ENCODE measurements around the gene SAMD3. TPM values are rescaled to one million over a fixed set of nuclear protein-coding genes. Genes with fewer than 3 reads are reported as not detected.
"Not testable (repeated sequence)": the region's sequence is repeated elsewhere in the genome, so short reads cannot be mapped to it uniquely, and the experiment has no call there.

Gene SAMD3
- total RNA-seq, 1 experiment from 2014 or later: not detected

DNA sequence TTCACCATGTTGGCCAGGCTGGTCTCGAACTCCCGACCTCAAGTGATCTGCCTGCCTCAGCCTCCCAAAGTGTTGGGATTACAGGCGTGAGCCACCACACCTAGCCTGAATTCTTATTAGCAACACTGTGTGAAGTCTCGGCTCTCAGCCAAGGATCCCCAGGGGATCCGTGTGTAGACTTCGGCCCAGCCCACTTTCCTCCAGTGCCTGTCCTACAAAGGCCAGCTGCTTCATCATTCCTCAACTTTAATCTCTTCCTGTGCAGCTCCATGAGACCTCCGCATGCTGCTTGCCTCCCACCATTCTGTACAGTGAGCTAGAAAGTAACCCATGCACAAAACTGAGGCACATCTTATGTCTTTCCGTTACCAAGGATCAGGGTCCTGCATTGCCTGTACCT, 71.8 kb downstream of the SAMD3 start:
- ChIA-PET POLR2A (no interaction called here), CTCF (no interaction called here)
- no TSS peak for BruUV-seq (replicated peaks)
- Histone ChIP-seq H3K36me3 (ENCODE audit: control insufficient read depth, insufficient read depth, low read length) (no peaks in the 10 kb centered on the region), H3K27me3 (ENCODE audit: control insufficient read depth, insufficient read depth, low read length) (no peaks in the 10 kb centered on the region), H3K27ac (ENCODE audit: low read length) (no peak overlapping the region), H3K9me3 (ENCODE audit: control insufficient read depth, insufficient read depth, low read depth, low read length) (no peaks in the 10 kb centered on the region), H3K4me3 (ENCODE audit: low read depth in 2 of 2, low read length in 2 of 2) (no peak overlapping the region), H3K4me1 (ENCODE audit: control insufficient read depth, insufficient read depth, low read length) (no peaks in the 10 kb centered on the region)
- in situ Hi-C loops (cut with HindIII; ENCODE audit: low pct_unique_long_range_greater_than_20kb, low sequenced_read_pairs): no loop called here
- intact Hi-C loops (cut with micrococcal nuclease; ENCODE audit: unreplicated experiment): no loop called here
- no peak for DNase-seq (ENCODE audit: low read depth, low spot score)
- TF ChIP-seq POLR2AphosphoS5 (IDR thresholded peaks at IDR 0.05; ENCODE audit: low read depth, low read length) (no peak), TCF7L2 (IDR thresholded peaks at IDR 0.05; ENCODE audit: low read depth, low read length) (no peak), SIN3A (IDR thresholded peaks at IDR 0.05; ENCODE audit: borderline replicate concordance, insufficient read depth, low read depth, low read length) (no peak)
- TF ChIP-seq, protein P1, sequence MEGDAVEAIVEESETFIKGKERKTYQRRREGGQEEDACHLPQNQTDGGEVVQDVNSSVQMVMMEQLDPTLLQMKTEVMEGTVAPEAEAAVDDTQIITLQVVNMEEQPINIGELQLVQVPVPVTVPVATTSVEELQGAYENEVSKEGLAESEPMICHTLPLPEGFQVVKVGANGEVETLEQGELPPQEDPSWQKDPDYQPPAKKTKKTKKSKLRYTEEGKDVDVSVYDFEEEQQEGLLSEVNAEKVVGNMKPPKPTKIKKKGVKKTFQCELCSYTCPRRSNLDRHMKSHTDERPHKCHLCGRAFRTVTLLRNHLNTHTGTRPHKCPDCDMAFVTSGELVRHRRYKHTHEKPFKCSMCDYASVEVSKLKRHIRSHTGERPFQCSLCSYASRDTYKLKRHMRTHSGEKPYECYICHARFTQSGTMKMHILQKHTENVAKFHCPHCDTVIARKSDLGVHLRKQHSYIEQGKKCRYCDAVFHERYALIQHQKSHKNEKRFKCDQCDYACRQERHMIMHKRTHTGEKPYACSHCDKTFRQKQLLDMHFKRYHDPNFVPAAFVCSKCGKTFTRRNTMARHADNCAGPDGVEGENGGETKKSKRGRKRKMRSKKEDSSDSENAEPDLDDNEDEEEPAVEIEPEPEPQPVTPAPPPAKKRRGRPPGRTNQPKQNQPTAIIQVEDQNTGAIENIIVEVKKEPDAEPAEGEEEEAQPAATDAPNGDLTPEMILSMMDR (IDR thresholded peaks at IDR 0.05): no peak
- TF ChIP-seq, protein P2, sequence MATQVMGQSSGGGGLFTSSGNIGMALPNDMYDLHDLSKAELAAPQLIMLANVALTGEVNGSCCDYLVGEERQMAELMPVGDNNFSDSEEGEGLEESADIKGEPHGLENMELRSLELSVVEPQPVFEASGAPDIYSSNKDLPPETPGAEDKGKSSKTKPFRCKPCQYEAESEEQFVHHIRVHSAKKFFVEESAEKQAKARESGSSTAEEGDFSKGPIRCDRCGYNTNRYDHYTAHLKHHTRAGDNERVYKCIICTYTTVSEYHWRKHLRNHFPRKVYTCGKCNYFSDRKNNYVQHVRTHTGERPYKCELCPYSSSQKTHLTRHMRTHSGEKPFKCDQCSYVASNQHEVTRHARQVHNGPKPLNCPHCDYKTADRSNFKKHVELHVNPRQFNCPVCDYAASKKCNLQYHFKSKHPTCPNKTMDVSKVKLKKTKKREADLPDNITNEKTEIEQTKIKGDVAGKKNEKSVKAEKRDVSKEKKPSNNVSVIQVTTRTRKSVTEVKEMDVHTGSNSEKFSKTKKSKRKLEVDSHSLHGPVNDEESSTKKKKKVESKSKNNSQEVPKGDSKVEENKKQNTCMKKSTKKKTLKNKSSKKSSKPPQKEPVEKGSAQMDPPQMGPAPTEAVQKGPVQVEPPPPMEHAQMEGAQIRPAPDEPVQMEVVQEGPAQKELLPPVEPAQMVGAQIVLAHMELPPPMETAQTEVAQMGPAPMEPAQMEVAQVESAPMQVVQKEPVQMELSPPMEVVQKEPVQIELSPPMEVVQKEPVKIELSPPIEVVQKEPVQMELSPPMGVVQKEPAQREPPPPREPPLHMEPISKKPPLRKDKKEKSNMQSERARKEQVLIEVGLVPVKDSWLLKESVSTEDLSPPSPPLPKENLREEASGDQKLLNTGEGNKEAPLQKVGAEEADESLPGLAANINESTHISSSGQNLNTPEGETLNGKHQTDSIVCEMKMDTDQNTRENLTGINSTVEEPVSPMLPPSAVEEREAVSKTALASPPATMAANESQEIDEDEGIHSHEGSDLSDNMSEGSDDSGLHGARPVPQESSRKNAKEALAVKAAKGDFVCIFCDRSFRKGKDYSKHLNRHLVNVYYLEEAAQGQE (IDR thresholded peaks at IDR 0.05; ENCODE audit: insufficient read depth in 1 of 2, low read depth in 2 of 2, low read length in 1 of 2): no peak
- no peak for ATAC-seq

- POLR2A ChIA-PET: not testable (repeated sequence)
These were observed 73.7 kb downstream of the SAMD3 start for GRCh38 chr6:130149016-130149415.

GRCh38 chr6:130148181-130148580, 74.6 kb downstream of the SAMD3 start:
- in situ Hi-C loops (cut with HindIII; ENCODE audit: low pct_unique_long_range_greater_than_20kb, low sequenced_read_pairs): no loop called here
- no TSS peak for BruUV-seq (replicated peaks)
- H3K4me3 ChIP-seq (ENCODE audit: low read depth in 2 of 2, low read length in 2 of 2): no peak overlapping the region
- CTCF ChIA-PET: no interaction called here
- TF ChIP-seq TCF7L2 (IDR thresholded peaks at IDR 0.05; ENCODE audit: low read depth, low read length): no peak
- TF ChIP-seq, protein P2 (IDR thresholded peaks at IDR 0.05; ENCODE audit: insufficient read depth in 1 of 2, low read depth in 2 of 2, low read length in 1 of 2): no peak
- TF ChIP-seq, protein P1 (IDR thresholded peaks at IDR 0.05): peak; percentile 32
- no peak overlapping the region for H3K27ac ChIP-seq (ENCODE audit: low read length)
- intact Hi-C loops (cut with micrococcal nuclease; ENCODE audit: unreplicated experiment): no loop called here
- H3K4me1 ChIP-seq (ENCODE audit: control insufficient read depth, insufficient read depth, low read length): no peaks in the 10 kb centered on the region
- ATAC-seq: no peak
- H3K9me3 ChIP-seq (ENCODE audit: control insufficient read depth, insufficient read depth, low read depth, low read length): no peaks in the 10 kb centered on the region
- no peak for DNase-seq (ENCODE audit: low read depth, low spot score)
- H3K27me3 ChIP-seq (ENCODE audit: control insufficient read depth, insufficient read depth, low read length): no peaks in the 10 kb centered on the region
- no peaks in the 10 kb centered on the region for H3K36me3 ChIP-seq (ENCODE audit: control insufficient read depth, insufficient read depth, low read length)
- POLR2A ChIA-PET: no interaction called here

More at GRCh38 chr6:130149016-130149415, 73.7 kb downstream of the SAMD3 start:
- H3K27me3 ChIP-seq (ENCODE audit: control insufficient read depth, insufficient read depth, low read length); CTCF ChIA-PET; intact Hi-C loops (cut with micrococcal nuclease; ENCODE audit: unreplicated experiment); H3K4me3 ChIP-seq (ENCODE audit: low read depth in 2 of 2, low read length in 2 of 2); ATAC-seq; H3K36me3 ChIP-seq (ENCODE audit: control insufficient read depth, insufficient read depth, low read length); H3K4me1 ChIP-seq (ENCODE audit: control insufficient read depth, insufficient read depth, low read length); H3K27ac ChIP-seq (ENCODE audit: low read length); H3K9me3 ChIP-seq (ENCODE audit: control insufficient read depth, insufficient read depth, low read depth, low read length); DNase-seq (ENCODE audit: low read depth, low spot score); BruUV-seq (replicated peaks); in situ Hi-C loops (cut with HindIII; ENCODE audit: low pct_unique_long_range_greater_than_20kb, low sequenced_read_pairs): not testable (repeated sequence)

Measured in Panc1 (cell line).